BLaER1 treated with 17β-estradiol and CSF1 and Interleukin-3, amounts not matched to agents 10 nM and 100 nM (cell line): ENCODE results near the gene UBA1.

Experiments used
- H3K27ac ChIP-seq, 11 experiments: shearing (Covaris generic); formaldehyde crosslinking; 2 replicates each; pipeline ENCODE4 v1.8.1; 2022
- H3K27me3 ChIP-seq, 11 experiments: shearing (Covaris generic); formaldehyde crosslinking; 2 replicates each; pipeline ENCODE4 v1.8.1; 2022
- H3K36me3 ChIP-seq, 11 experiments: shearing (Covaris generic); formaldehyde crosslinking; 2 replicates each; pipeline ENCODE4 v1.8.1; 2022
- H3K4me1 ChIP-seq, 10 experiments: shearing (Covaris generic); formaldehyde crosslinking; 2 replicates each; pipeline ENCODE4 v1.8.1; 2022
- H3K4me2 ChIP-seq, 11 experiments: shearing (Covaris generic); formaldehyde crosslinking; 2 replicates each; pipeline ENCODE4 v1.8.1; 2022
- H3K4me3 ChIP-seq, 10 experiments: shearing (Covaris generic); formaldehyde crosslinking; 2 replicates each; pipeline ENCODE4 v1.8.1; 2022
- H3K9ac ChIP-seq, 11 experiments: shearing (Covaris generic); formaldehyde crosslinking; 2 replicates each; pipeline ENCODE4 v1.8.1; 2022
- H3K9me3 ChIP-seq, 11 experiments: shearing (Covaris generic); formaldehyde crosslinking; replicated peaks in 1 of 11; 2 replicates each; pipeline ENCODE4 v1.8.1; 2022
- H4K20me1 ChIP-seq, 11 experiments: shearing (Covaris generic); formaldehyde crosslinking; 2 replicates each; pipeline ENCODE4 v1.8.1; 2022
- Cebpa-rat ChIP-seq, 11 experiments: shearing (Covaris generic); IDR thresholded peaks; 2 replicates each; pipeline ENCODE4 v1.8.1; 2022

The UBA1 gene

DNA sequence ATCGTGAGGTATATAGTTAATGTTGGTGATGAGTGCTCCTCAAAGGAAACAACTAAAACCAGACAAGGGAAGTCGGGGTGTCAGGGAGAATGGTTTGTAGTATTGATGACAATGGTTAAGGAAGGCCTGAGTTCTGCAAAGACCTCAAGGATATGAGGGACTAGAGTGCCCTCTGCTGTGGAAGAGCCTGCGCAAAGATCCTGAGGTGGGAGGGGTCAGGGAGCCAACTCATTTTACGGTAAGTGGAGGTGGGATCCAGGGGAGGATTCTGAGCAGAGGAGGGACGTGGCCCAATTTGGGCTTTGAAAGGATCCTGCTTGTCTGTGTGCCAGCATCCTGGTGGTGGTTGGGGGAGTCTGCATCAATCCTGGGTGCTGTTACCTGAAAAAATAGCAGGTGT, 11.3 kb downstream of the UBA1 start:
- Histone ChIP-seq H4K20me1 (peaks cover 88 to 100% (median 100%) of the 10 kb centered on the region in 11 experiments), H3K27ac (no peak overlapping the region), H3K9me3 (no peaks in the 10 kb centered on the region), H3K36me3 (peaks cover 100% of the 10 kb centered on the region in 11 experiments), H3K4me1 (no peaks in the 10 kb centered on the region), H3K4me2 (no peak overlapping the region), H3K4me3 (no peak overlapping the region), H3K27me3 (peaks cover 0 to 52% (median 4%) of the 10 kb centered on the region in 11 experiments; a peak in 9 of 22 replicates), H3K9ac (no peak overlapping the region; a peak in 1 of 22 replicates)
- no peak for TF ChIP-seq Cebpa-rat (IDR thresholded peaks at IDR 0.05)

- H4K20me1 ChIP-seq, result peaks cover 88 to 100% (median 100%) of the 10 kb centered on the region in 11 experiments
- H3K9me3 ChIP-seq, result no peaks in the 10 kb centered on the region
- H3K27me3 ChIP-seq, result peaks cover 0 to 63% (median 6%) of the 10 kb centered on the region in 11 experiments; a peak in 12 of 22 replicates
- no peak overlapping the region for H3K27ac ChIP-seq
- no peak for TF ChIP-seq Cebpa-rat (IDR thresholded peaks at IDR 0.05)
- H3K4me1 ChIP-seq, result no peaks in the 10 kb centered on the region
- no peak overlapping the region for H3K9ac ChIP-seq
- H3K4me2 ChIP-seq, result no peak overlapping the region
- peaks cover 100% of the 10 kb centered on the region in 11 experiments for H3K36me3 ChIP-seq
- no peak overlapping the region for H3K4me3 ChIP-seq
These were observed 12.7 kb downstream of the UBA1 start for GRCh38 chrX:47206316-47206715.

DNA sequence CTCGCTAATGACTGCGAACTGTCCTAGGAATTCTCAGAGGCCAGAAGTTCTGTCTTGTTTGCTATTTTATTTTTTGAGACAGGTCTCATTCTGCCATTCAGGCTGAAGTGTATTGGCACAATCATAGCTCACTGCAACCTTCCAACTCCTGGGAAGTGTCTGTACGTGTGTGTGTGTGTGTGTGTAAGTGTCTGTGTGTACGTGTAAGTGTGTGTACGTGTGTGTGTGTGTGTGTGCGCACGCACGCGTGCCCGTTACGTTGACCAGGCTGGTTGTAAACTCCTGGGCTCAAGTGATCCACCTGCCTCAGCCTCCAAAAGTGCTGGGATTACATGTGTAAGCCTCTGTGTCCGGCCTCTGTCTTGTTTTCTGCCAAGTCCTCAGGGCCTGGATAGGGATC, 14.5 kb downstream of the UBA1 start:
- Histone ChIP-seq H3K9me3 (no peaks in the 10 kb centered on the region), H3K4me1 (no peaks in the 10 kb centered on the region), H3K4me3 (no peak overlapping the region), H3K36me3 (peaks cover 100% of the 10 kb centered on the region in 11 experiments), H4K20me1 (peaks cover 88 to 100% (median 100%) of the 10 kb centered on the region in 11 experiments), H3K27ac (no peak overlapping the region), H3K4me2 (no peak overlapping the region), H3K27me3 (peaks cover 0 to 75% (median 9%) of the 10 kb centered on the region in 11 experiments; a peak in 12 of 22 replicates), H3K9ac (no peak overlapping the region)
- TF ChIP-seq Cebpa-rat (IDR thresholded peaks at IDR 0.05), result no peak

DNA sequence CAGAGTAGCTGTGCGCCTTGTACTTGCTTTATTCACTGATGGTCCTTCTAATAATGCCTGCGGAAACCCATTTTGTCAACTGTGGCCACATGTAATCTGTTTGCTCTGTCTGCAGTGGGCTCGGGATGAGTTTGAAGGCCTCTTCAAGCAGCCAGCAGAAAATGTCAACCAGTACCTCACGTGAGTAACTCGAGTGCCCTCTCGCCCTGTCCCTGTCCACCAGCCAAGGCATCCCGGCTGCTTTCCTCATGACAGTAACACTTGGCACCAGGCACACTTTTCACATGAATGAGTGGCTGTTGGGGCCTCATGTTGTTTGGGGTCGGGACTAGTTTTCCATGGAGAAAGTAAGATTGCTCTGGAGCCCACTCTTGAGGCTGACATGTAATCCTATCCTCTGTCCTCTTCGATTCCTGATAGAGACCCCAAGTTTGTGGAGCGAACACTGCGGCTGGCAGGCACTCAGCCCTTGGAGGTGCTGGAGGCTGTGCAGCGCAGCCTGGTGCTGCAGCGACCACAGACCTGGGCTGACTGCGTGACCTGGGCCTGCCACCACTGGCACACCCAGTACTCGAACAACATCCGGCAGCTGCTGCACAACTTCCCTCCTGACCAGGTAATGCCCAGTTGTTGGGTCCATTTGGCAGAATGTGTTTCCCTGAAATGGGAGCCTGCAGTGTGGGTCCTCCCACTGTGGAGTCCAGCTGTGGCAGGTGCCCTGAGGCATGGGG, 16.0 kb downstream of the UBA1 start:
- Histone ChIP-seq H3K4me1 (peaks cover 0 to 5% (median 0%) of the 10 kb centered on the region in 10 experiments; a peak in 6 of 20 replicates), H3K36me3 (peaks cover 100% of the 10 kb centered on the region in 11 experiments), H3K4me2 (no peak overlapping the region), H3K9ac (no peak overlapping the region), H3K27me3 (peaks cover 0 to 64% (median 9%) of the 10 kb centered on the region in 11 experiments; a peak in 12 of 22 replicates), H3K4me3 (no peak overlapping the region), H3K27ac (no peak overlapping the region), H4K20me1 (peaks cover 85 to 100% (median 99%) of the 10 kb centered on the region in 11 experiments; a peak in 21 of 22 replicates), H3K9me3 (no peaks in the 10 kb centered on the region)
- no peak for TF ChIP-seq Cebpa-rat (IDR thresholded peaks at IDR 0.05)

GRCh38 chrX:47210661-47211425, 17.2 kb downstream of the UBA1 start:
- Histone ChIP-seq H3K4me2 (no peak overlapping the region), H3K9me3 (no peaks in the 10 kb centered on the region), H3K36me3 (peaks cover 100% of the 10 kb centered on the region in 11 experiments), H3K4me1 (peaks cover 0 to 17% (median 5%) of the 10 kb centered on the region in 10 experiments; a peak in 11 of 20 replicates), H3K9ac (no peak overlapping the region), H3K4me3 (no peak overlapping the region), H4K20me1 (peaks cover 85 to 100% (median 99%) of the 10 kb centered on the region in 11 experiments), H3K27ac (no peak overlapping the region), H3K27me3 (peaks cover 0 to 68% (median 9%) of the 10 kb centered on the region in 11 experiments; a peak in 12 of 22 replicates)
- TF ChIP-seq Cebpa-rat (IDR thresholded peaks at IDR 0.05), result no peak

GRCh38 chrX:47212381-47213293, 19.0 kb downstream of the UBA1 start:
- no peak for TF ChIP-seq Cebpa-rat (IDR thresholded peaks at IDR 0.05)
- Histone ChIP-seq H3K27ac (no peak overlapping the region), H3K4me2 (no peak overlapping the region), H3K27me3 (peaks cover 0 to 53% (median 9%) of the 10 kb centered on the region in 11 experiments; a peak in 12 of 22 replicates), H3K9me3 (no peaks in the 10 kb centered on the region), H3K4me1 (peaks cover 14 to 33% (median 23%) of the 10 kb centered on the region in 10 experiments), H3K9ac (no peak overlapping the region), H3K4me3 (no peak overlapping the region), H4K20me1 (peaks cover 85 to 100% (median 98%) of the 10 kb centered on the region in 11 experiments), H3K36me3 (peaks cover 83 to 92% (median 91%) of the 10 kb centered on the region in 11 experiments)

DNA sequence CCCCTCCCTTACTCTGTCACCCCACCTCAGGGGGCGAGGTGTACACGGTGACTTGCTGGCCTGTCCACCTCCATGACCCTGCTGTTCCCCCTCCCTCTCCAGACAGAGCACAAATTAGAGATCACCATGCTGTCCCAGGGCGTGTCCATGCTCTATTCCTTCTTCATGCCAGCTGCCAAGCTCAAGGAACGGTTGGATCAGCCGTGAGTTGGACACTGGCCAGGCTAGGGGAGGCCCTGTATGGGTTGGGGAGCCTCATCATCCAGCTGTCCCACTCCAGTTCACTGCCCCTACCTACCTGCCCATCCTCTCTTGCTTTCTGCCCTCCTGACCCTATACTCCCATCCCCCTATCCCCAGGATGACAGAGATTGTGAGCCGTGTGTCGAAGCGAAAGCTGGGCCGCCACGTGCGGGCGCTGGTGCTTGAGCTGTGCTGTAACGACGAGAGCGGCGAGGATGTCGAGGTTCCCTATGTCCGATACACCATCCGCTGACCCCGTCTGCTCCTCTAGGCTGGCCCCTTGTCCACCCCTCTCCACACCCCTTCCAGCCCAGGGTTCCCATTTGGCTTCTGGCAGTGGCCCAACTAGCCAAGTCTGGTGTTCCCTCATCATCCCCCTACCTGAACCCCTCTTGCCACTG, 20.9 kb downstream of the UBA1 start:
- Histone ChIP-seq H3K4me2 (no peak overlapping the region), H3K27me3 (peaks cover 0 to 44% (median 5%) of the 10 kb centered on the region in 11 experiments; a peak in 11 of 22 replicates), H4K20me1 (peaks cover 83 to 90% (median 88%) of the 10 kb centered on the region in 11 experiments), H3K9ac (no peak overlapping the region), H3K36me3 (peaks cover 64 to 73% (median 71%) of the 10 kb centered on the region in 11 experiments), H3K27ac (no peak overlapping the region), H3K4me3 (no peak overlapping the region), H3K9me3 (no peaks in the 10 kb centered on the region), H3K4me1 (peaks cover 18 to 38% (median 28%) of the 10 kb centered on the region in 10 experiments)
- TF ChIP-seq Cebpa-rat (IDR thresholded peaks at IDR 0.05), result no peak; a peak in 1 of 22 replicates
